Fibroblast of lung (primary cell): ENCODE data around the gene TTC3. TPM values are rescaled to one million over a fixed set of nuclear protein-coding genes. Genes with fewer than 3 reads are reported as not detected.

ENCODE experiments used
- DNase-seq, 2 donors: peaks; one replicate each; pipeline versions ENCODE4 v3.0.0 to v3.0.0-alpha.2; 2010; ENCODE audit warnings: low read depth in 2 of 2
- H2AFZ ChIP-seq: 2 replicates; pipeline ENCODE4 v1.5.1; 2012; ENCODE audit warnings: low read length, control low read depth, inconsistent platforms
- H3K27ac ChIP-seq: 2 replicates; pipeline ENCODE4 v1.5.1; 2011; ENCODE audit warnings: low read length, control low read depth; ENCODE audit not compliant: insufficient read depth
- H3K27me3 ChIP-seq: 2 replicates; pipeline ENCODE4 v1.5.1; 2011; ENCODE audit warnings: mild to moderate bottlenecking, low read length; ENCODE audit not compliant: control insufficient read depth, insufficient read depth
- H3K36me3 ChIP-seq: 2 replicates; pipeline ENCODE4 v1.5.1; 2011; ENCODE audit warnings: low read length; ENCODE audit not compliant: control insufficient read depth, insufficient read depth
- H3K4me1 ChIP-seq: 2 replicates; pipeline ENCODE4 v1.5.1; 2011; ENCODE audit warnings: low read length; ENCODE audit not compliant: control insufficient read depth, insufficient read depth; ENCODE audit errors: extremely low read depth
- H3K4me2 ChIP-seq: 2 replicates; pipeline ENCODE4 v1.5.1; 2011; ENCODE audit warnings: low read length, control low read depth; ENCODE audit not compliant: insufficient read depth; ENCODE audit errors: extremely low read depth
- H3K4me3 ChIP-seq, 4 experiments: fragments of 200-600 bp in 1 of 4; sonication (generic) in 1 of 4; replicated peaks in 1 of 4; 2 replicates each; pipeline ENCODE4 v1.5.1; 2011 to 2016; ENCODE audit warnings: low read length in 4 of 4, low read depth in 3 of 4, mild to moderate bottlenecking in 3 of 4, control low read depth in 2 of 4, inconsistent platforms in 1 of 4, mixed read lengths in 1 of 4; ENCODE audit not compliant: insufficient read depth in 1 of 4; ENCODE audit errors: control extremely low read depth in 1 of 4
- H3K79me2 ChIP-seq: 2 replicates; pipeline ENCODE4 v1.5.1; 2012; ENCODE audit warnings: mild to moderate bottlenecking, low read length, inconsistent platforms; ENCODE audit not compliant: control insufficient read depth, insufficient read depth
- H3K9ac ChIP-seq: 2 replicates; pipeline ENCODE4 v1.5.1; 2011; ENCODE audit warnings: mild to moderate bottlenecking, low read length, control low read depth; ENCODE audit not compliant: insufficient read depth
- H3K9me3 ChIP-seq: 2 replicates; pipeline ENCODE4 v1.5.1; 2012; ENCODE audit warnings: low read depth, low read length; ENCODE audit not compliant: control insufficient read depth, insufficient read depth
- H4K20me1 ChIP-seq: 2 replicates; pipeline ENCODE4 v1.5.1; 2011; ENCODE audit warnings: low read length; ENCODE audit not compliant: control insufficient read depth, insufficient read depth; ENCODE audit errors: extremely low read depth
- CTCF ChIP-seq, 2 donors: IDR thresholded peaks in 1 of 2; conservative IDR thresholded peaks in 1 of 2; 1 replicate in 1 of 2; 2 replicates in 1 of 2; pipeline ENCODE4 v1.5.1; 2011 to 2012; ENCODE audit warnings: low read length in 2 of 2, control low read depth in 1 of 2, inconsistent platforms in 1 of 2, low read depth in 1 of 2, mild to moderate bottlenecking in 1 of 2
- EZH2 ChIP-seq: IDR thresholded peaks from 2 replicates; pipeline ENCODE4 v1.5.1; 2012; ENCODE audit warnings: low read length, control low read depth, mild to moderate bottlenecking; ENCODE audit errors: missing control alignments
- polyA plus RNA-seq, 2 donors: library from polyadenylated mRNA; depleted of rRNA in 1 of 2; stranded (reverse) in 1 of 2; unstranded in 1 of 2; fragments of >200 nt; gene quantifications; 2 replicates each; pipeline ENCODE4 v1.2.1, GENCODE V29; 2011 to 2012; ENCODE audit warnings: missing spikeins in 1 of 2
- total RNA-seq: library from RNA; depleted of rRNA; stranded (reverse); fragments of >200 nt; gene quantifications from 2 replicates; pipeline ENCODE4 v1.2.1, GENCODE V29; 2014

Gene TTC3
- total and polyA plus RNA-seq, 2 donors (not counting 1 experiment from before 2014, with no cell fraction given) = 121 to 224 TPM

GRCh38 chr21:37093977-37094376, 20.9 kb downstream of the TTC3 start:
- H3K4me3 ChIP-seq = no peak overlapping the region
- TF ChIP-seq CTCF (conservative IDR thresholded peaks at IDR 0.05 in 1 of 2, IDR thresholded peaks at IDR 0.05 in 1 of 2; ENCODE audit: low read depth in 1 of 2, low read length in 2 of 2) (no peak), EZH2 (no peak)
- H3K27ac ChIP-seq = no peak overlapping the region
- no peaks in the 10 kb centered on the region for H3K9me3 ChIP-seq
- no peak overlapping the region for H3K9ac ChIP-seq
- H3K4me1 ChIP-seq = no peaks in the 10 kb centered on the region
- H3K79me2 ChIP-seq = peaks cover 4% of the 10 kb centered on the region
- peaks cover 7% of the 10 kb centered on the region for H3K36me3 ChIP-seq
- no peak overlapping the region for H3K4me2 ChIP-seq
- DNase-seq = no peak
- no peak overlapping the region for H2AFZ ChIP-seq
- H3K27me3 ChIP-seq = no peaks in the 10 kb centered on the region
- no peaks in the 10 kb centered on the region for H4K20me1 ChIP-seq

- Histone ChIP-seq H3K27ac (no peak overlapping the region), H3K4me2 (no peak overlapping the region), H3K9ac (no peak overlapping the region), H3K9me3 (no peaks in the 10 kb centered on the region), H3K4me1 (no peaks in the 10 kb centered on the region), H3K4me3 (no peak overlapping the region), H4K20me1 (no peaks in the 10 kb centered on the region), H3K36me3 (peaks cover 7% of the 10 kb centered on the region), H3K27me3 (no peaks in the 10 kb centered on the region), H3K79me2 (peaks cover 2% of the 10 kb centered on the region), H2AFZ (no peak overlapping the region)
- no peak for TF ChIP-seq EZH2
- no peak for TF ChIP-seq CTCF (conservative IDR thresholded peaks at IDR 0.05 in 1 of 2, IDR thresholded peaks at IDR 0.05 in 1 of 2; ENCODE audit: low read depth in 1 of 2, low read length in 2 of 2)
- no peak for DNase-seq
Observed at GRCh38 chr21:37095821-37096220, 22.8 kb downstream of the TTC3 start.

GRCh38 chr21:37098751-37099150, 25.7 kb downstream of the TTC3 start:
- no peak overlapping the region for H3K9ac ChIP-seq
- H3K9me3 ChIP-seq = no peaks in the 10 kb centered on the region
- TF ChIP-seq CTCF (conservative IDR thresholded peaks at IDR 0.05 in 1 of 2, IDR thresholded peaks at IDR 0.05 in 1 of 2; ENCODE audit: low read depth in 1 of 2, low read length in 2 of 2) (no peak), EZH2 (no peak)
- H3K27me3 ChIP-seq = no peaks in the 10 kb centered on the region
- peaks cover 7% of the 10 kb centered on the region for H3K36me3 ChIP-seq
- H3K4me3 ChIP-seq = no peak overlapping the region
- no peak for DNase-seq
- no peaks in the 10 kb centered on the region for H4K20me1 ChIP-seq
- H3K4me1 ChIP-seq = no peaks in the 10 kb centered on the region
- no peak overlapping the region for H3K4me2 ChIP-seq
- no peaks in the 10 kb centered on the region for H3K79me2 ChIP-seq
- H2AFZ ChIP-seq = no peak overlapping the region
- H3K27ac ChIP-seq = no peak overlapping the region
